ENCODE results near the gene ADTRP. TPM values are rescaled to one million over a fixed set of nuclear protein-coding genes. Genes with fewer than 3 reads are reported as not detected.

The ADTRP gene
- total RNA-seq, 1 experiment from 2014 or later, result 0.86 TPM

GRCh38 chr6:11710311-11710761 is 68.3 kb downstream of the ADTRP start (continued):
- TF ChIP-seq POLR2AphosphoS5 (IDR thresholded peaks at IDR 0.05; ENCODE audit: low read depth, low read length) (no peak), REST (IDR thresholded peaks at IDR 0.05; ENCODE audit: low read depth) (no peak), EZH2 (IDR thresholded peaks at IDR 0.05) (no peak)

- no TSS peak for BruUV-seq (replicated peaks)
- Histone ChIP-seq H3K9ac (ENCODE audit: low read length) (no peak overlapping the region), H3K4me2 (ENCODE audit: low read length) (no peak overlapping the region), H3K27ac (ENCODE audit: low read depth, low read length) (no peak overlapping the region), H4K20me1 (ENCODE audit: insufficient read depth) (no peaks in the 10 kb centered on the region), H3K9me2 (ENCODE audit: insufficient read depth) (no peaks in the 10 kb centered on the region), H3K27me3 (ENCODE audit: insufficient read depth, low read length) (no peaks in the 10 kb centered on the region), H3K9me3 (ENCODE audit: control insufficient read depth in 1 of 2, insufficient read depth in 1 of 2, low read depth in 1 of 2, low read length in 2 of 2) (no peaks in the 10 kb centered on the region), H3K36me3 (ENCODE audit: control insufficient read depth in 1 of 2, insufficient read depth in 2 of 2, low read length in 2 of 2) (no peaks in the 10 kb centered on the region), H3K4me3 (replicated peaks in 1 of 2; ENCODE audit: low read depth in 1 of 2, low read length in 2 of 2) (no peak overlapping the region), H3K79me2 (ENCODE audit: insufficient read depth, low read length) (no peaks in the 10 kb centered on the region), H3K4me1 (ENCODE audit: control insufficient read depth in 1 of 2, insufficient read depth in 2 of 2, low read length in 2 of 2) (peaks cover 0 to 10% of the 10 kb centered on the region in 2 experiments; a peak in 1 of 4 replicates), H2AFZ (ENCODE audit: low read depth, low read length, poor library complexity, severe bottlenecking) (no peak overlapping the region)
- RAD21 ChIA-PET (ENCODE audit: low non-redundant PET in 1 of 2, low total read pairs in 2 of 2, uncharacterized antibody in 2 of 2, unreplicated experiment in 2 of 2), result no interaction called here
- intact Hi-C loops (cut with micrococcal nuclease), result no loop called here
- CTCF ChIA-PET, result no interaction called here
- POLR2A ChIA-PET, result no interaction called here
- no peak for DNase-seq (ENCODE audit: low read depth, low spot score)
- ATAC-seq, result no peak
- TF ChIP-seq POLR2AphosphoS5 (IDR thresholded peaks at IDR 0.05; ENCODE audit: low read depth, low read length) (no peak), EZH2 (IDR thresholded peaks at IDR 0.05) (no peak), JUND (IDR thresholded peaks at IDR 0.05) (no peak)
These were observed 72.4 kb downstream of the ADTRP start for GRCh38 chr6:11706171-11706570.

Measured in HCT116 (cell line).